ENCODE measurements around the gene PSD. TPM values are rescaled to one million over a fixed set of nuclear protein-coding genes. Genes with fewer than 3 reads are reported as not detected.

The PSD gene
- total RNA-seq, 1 experiment from 2014 or later: 1.6 TPM

- Histone ChIP-seq H3F3A (ENCODE audit: insufficient read depth, low read depth) (no peaks in the 10 kb centered on the region; the same call in 1 of the 2 replicates), H3K9me3 (ENCODE audit: insufficient read depth, low read depth) (no peaks in the 10 kb centered on the region), H4K20me1 (ENCODE audit: insufficient read depth) (no peaks in the 10 kb centered on the region), H3K4me3 (peak overlapping the region; percentile 94), H3K27me3 (ENCODE audit: insufficient read depth, low read depth) (no peaks in the 10 kb centered on the region), H3K9me2 (ENCODE audit: insufficient read depth) (no peaks in the 10 kb centered on the region), H3K4me2 (peak overlapping the region; percentile 97), H3K4me1 (replicated peaks; ENCODE audit: insufficient read depth) (peaks cover 5% of the 10 kb centered on the region; the same call in 1 of the 2 replicates), H2AFZ (peak overlapping the region; percentile 94), H3K36me3 (ENCODE audit: low read depth) (no peaks in the 10 kb centered on the region), H3K79me2 (ENCODE audit: low read depth) (no peaks in the 10 kb centered on the region), H3K27ac (peak overlapping the region; percentile 57; the same call in 1 of the 2 replicates)
- BruUV-seq (replicated peaks): no TSS peak
- POLR2A ChIA-PET (ENCODE audit: unreplicated experiment): interaction anchor here (0.6 kb wide), 2 partner anchors 40 to 120 kb away, joined by 5 to 7 read pairs; no protein-coding TSS in a partner anchor
- CTCF ChIA-PET: interaction anchor here (0.6 kb wide), 1 partner anchor 251 kb away, joined by 4 read pairs; no protein-coding TSS in a partner anchor
- DNase-seq: no peak
- intact Hi-C loops (cut with micrococcal nuclease; ENCODE audit: unreplicated experiment): loop anchor here (2.0 to 5.0 kb wide), 3 partner anchors 19 to 161 kb away; no protein-coding TSS in a partner anchor
- TF ChIP-seq CTCF (conservative IDR thresholded peaks at IDR 0.05) (no peak), EZH2 (IDR thresholded peaks at IDR 0.05; ENCODE audit: low read depth) (no peak)
Observed at GRCh38 chr10:102421507-102421756, 2.8 kb upstream of the PSD start.

GRCh38 chr10:102420714-102421506 lies 2.3 kb upstream of the PSD start, which contains the start of gene FBXL15:
Gene FBXL15 (plus strand): TSS chr10:102420836. CDS start chr10:102421130, 294 bp downstream.
- intact Hi-C loops (cut with micrococcal nuclease; ENCODE audit: unreplicated experiment): loop anchor here (2.0 to 5.0 kb wide), 3 partner anchors 18 to 161 kb away; no protein-coding TSS in a partner anchor
- no peaks in the 10 kb centered on the region for H4K20me1 ChIP-seq (ENCODE audit: insufficient read depth)
- BruUV-seq (replicated peaks): TSS peak; percentile 58
- ChIA-PET POLR2A (ENCODE audit: unreplicated experiment) (interaction anchor here (0.6 to 0.7 kb wide), 3 partner anchors 30 to 121 kb away, joined by 3 to 7 read pairs (median 5); no protein-coding TSS in a partner anchor), CTCF (interaction anchor here (0.5 to 0.6 kb wide), 3 partner anchors 157 to 953 kb away, joined by 3 to 4 read pairs (median 3); no protein-coding TSS in a partner anchor)
- no peaks in the 10 kb centered on the region for H3K9me3 ChIP-seq (ENCODE audit: insufficient read depth, low read depth)
- no peaks in the 10 kb centered on the region; the same call in 1 of the 2 replicates for H3F3A ChIP-seq (ENCODE audit: insufficient read depth, low read depth)
- no peaks in the 10 kb centered on the region for H3K9me2 ChIP-seq (ENCODE audit: insufficient read depth)
- 0 out of 2 replicates have a peak, but pooled peaks cover 4% of the 10 kb centered on the region for H3K27me3 ChIP-seq (ENCODE audit: insufficient read depth, low read depth)
- H3K4me1 ChIP-seq (replicated peaks; ENCODE audit: insufficient read depth): peaks cover 5% of the 10 kb centered on the region; the same call in 1 of the 2 replicates
- H3K79me2 ChIP-seq (ENCODE audit: low read depth): no peaks in the 10 kb centered on the region
- H3K36me3 ChIP-seq (ENCODE audit: low read depth): no peaks in the 10 kb centered on the region
- peak within 1 kb of the TSS; percentile 97 for H3K4me2 ChIP-seq
- no peak for TF ChIP-seq CTCF (conservative IDR thresholded peaks at IDR 0.05)
- TF ChIP-seq EZH2 (IDR thresholded peaks at IDR 0.05; ENCODE audit: low read depth): no peak
- peak within 1 kb of the TSS; percentile 94 for H3K4me3 ChIP-seq
- H3K27ac ChIP-seq: peak within 1 kb of the TSS; percentile 57
- H2AFZ ChIP-seq: peak within 1 kb of the TSS; percentile 94
- DNase-seq: peak; percentile 85 to 89

GRCh38 chr10:102420181-102420713 lies 1.7 kb upstream of the PSD start:
- ChIA-PET CTCF (interaction anchor here (0.5 to 0.6 kb wide), 2 partner anchors 158 to 953 kb away, joined by 3 read pairs; no protein-coding TSS in a partner anchor), POLR2A (ENCODE audit: unreplicated experiment) (interaction anchor here (0.7 kb wide), 1 partner anchor 30 kb away, joined by 3 read pairs; no protein-coding TSS in a partner anchor)
- peaks cover 5% of the 10 kb centered on the region; the same call in 1 of the 2 replicates for H3K4me1 ChIP-seq (replicated peaks; ENCODE audit: insufficient read depth)
- intact Hi-C loops (cut with micrococcal nuclease; ENCODE audit: unreplicated experiment): loop anchor here (2.0 to 5.0 kb wide), 3 partner anchors 17 to 162 kb away; no protein-coding TSS in a partner anchor
- H3K9me3 ChIP-seq (ENCODE audit: insufficient read depth, low read depth): no peaks in the 10 kb centered on the region
- DNase-seq: no peak
- no peaks in the 10 kb centered on the region for H3K9me2 ChIP-seq (ENCODE audit: insufficient read depth)
- H2AFZ ChIP-seq: peak overlapping the region; percentile 94
- H3K4me3 ChIP-seq: peak overlapping the region; percentile 94
- peak overlapping the region; percentile 97 for H3K4me2 ChIP-seq
- TF ChIP-seq EZH2 (IDR thresholded peaks at IDR 0.05; ENCODE audit: low read depth) (no peak), CTCF (conservative IDR thresholded peaks at IDR 0.05) (no peak)
- no peaks in the 10 kb centered on the region for H3K36me3 ChIP-seq (ENCODE audit: low read depth)
- H3K27me3 ChIP-seq (ENCODE audit: insufficient read depth, low read depth): 0 out of 2 replicates have a peak, but pooled peaks cover 11% of the 10 kb centered on the region
- H3K79me2 ChIP-seq (ENCODE audit: low read depth): no peaks in the 10 kb centered on the region
- no TSS peak for BruUV-seq (replicated peaks)
- H4K20me1 ChIP-seq (ENCODE audit: insufficient read depth): no peaks in the 10 kb centered on the region
- peak overlapping the region; percentile 57; the same call in 1 of the 2 replicates for H3K27ac ChIP-seq
- no peaks in the 10 kb centered on the region; the same call in 1 of the 2 replicates for H3F3A ChIP-seq (ENCODE audit: insufficient read depth, low read depth)

Measured in PC-9 (cell line).